Measurements from ENCODE around the gene IMMP2L.

Gene IMMP2L

DNA sequence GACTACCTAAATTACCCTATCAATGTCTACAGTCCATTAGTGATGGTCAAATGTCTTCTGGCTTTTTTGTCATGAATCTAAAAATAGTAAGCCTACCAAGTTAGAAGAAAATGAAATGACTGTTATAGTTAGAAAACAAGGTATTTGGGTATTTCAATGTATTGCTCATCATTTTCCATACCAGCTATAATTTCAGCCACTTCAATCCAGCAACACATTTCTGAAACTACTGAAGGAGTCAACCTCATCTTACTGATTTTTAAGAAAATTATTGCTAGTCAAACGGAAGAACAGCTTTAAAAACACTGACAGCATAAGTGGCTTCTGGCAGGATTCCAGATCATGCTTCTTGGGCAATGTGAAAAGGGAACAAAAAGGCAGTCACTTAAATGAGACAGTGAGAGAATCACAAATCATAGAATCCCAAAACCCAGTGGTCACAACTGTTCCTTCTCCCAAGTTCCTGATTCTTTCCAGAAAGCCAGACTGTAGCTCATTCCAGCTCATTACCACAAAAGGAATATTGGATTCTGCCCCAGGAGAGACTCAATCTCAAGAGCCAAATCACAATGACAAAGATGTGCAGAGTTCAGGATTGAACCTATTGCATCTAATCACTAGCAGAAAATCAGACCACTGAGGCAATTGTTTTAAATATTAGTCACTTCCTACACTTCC, 532.6 kb downstream of the IMMP2L start:
- no peak for DNase-seq (ENCODE audit: low spot score)

DNA sequence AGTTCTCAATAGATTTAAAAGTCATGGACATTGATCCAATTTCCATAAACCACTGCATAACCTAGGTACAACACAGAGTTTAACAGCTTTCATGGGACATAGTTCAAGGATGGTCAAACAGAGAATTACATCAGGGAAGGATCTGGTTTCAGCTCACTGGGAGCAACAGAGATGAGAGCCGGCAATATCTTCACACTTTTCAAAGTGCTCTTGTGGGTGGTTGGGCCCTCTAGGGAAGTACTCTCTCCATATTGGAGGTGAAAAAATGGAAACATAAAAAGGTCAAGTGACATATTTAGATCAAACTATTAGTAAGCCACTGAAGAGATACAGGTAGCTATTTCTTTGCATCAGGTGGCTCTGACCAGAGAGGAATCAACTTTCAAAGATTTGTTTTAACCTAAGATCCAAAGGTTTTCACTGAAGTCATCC, 533.1 kb downstream of the IMMP2L start:
- no peak for DNase-seq (ENCODE audit: low spot score)

DNA sequence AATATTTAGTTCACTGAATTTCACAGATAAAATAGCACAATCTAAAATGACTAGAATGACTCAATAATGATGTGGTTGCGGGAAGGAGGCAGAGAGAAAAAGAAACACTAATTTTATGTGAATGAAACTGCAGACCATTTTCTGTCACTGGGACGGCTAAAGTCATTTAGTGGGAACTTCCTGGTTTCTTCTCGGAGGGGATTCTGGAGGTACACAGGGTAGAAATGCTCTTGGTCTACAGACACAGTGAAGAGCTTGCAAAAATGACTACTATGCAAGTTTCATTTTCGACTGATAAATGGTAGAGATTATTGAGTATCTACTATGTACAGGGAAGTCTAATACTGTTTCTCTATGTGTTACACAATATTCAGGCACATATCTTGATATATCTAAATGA, 534.9 kb downstream of the IMMP2L start:
- no peak for DNase-seq (ENCODE audit: low spot score)

DNA sequence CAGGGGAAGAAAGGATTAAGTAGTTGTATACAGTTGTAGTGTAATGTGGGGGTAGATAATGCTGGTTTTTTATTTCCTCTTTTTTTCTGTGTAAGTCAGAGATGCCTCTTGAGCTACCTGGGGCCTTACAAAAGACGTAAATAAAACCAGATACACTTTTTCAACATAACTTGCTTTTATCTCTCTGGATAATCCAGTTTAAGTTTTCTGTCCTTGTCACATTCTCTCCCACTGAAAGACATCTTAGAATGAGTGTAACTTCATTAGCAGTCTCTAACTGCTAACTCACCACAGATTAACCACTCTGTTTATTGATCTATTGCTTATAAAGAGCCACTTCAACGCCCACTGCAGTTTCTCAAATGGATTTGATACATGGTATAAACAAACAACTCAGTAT, 535.5 kb downstream of the IMMP2L start:
- DNase-seq (ENCODE audit: low spot score), result no peak

DNA sequence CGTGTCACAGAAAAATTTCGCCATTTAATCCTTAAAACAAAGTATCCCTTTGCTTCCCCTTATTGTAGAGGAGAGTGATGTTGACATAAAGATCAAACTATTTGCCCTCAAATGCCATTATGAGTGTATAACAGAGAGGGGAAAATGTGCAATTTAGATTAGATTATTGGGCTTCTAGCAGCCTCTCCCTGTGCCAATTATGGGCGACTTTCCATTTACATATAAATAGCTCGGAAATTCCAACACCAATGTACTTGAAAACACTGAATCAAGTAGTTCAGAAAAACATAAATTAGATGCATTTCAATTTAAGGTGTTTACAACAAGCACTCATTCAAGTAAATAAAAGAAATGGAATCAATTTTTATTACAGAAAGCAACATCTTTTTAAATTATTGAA, 535.9 kb downstream of the IMMP2L start:
- DNase-seq (ENCODE audit: low spot score), result no peak

DNA sequence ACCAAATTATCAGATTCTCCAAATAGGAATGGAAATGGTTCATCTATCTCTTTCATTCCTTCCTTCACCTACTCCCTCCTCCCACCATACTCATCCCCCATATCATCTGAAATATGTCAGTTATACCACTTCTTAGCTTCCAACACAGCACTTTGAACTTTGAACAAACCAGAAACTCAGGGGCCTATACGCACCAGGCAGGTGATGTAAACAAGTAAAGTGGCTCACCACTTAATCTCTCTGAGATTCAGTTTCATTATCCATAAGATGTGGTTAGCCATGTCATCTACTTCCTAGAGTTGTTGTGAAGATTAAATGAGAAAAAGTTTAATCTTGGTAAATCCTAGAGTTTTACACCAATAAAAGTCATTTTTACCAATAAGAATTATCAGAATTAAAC, 537.3 kb downstream of the IMMP2L start:
- no peak for DNase-seq (ENCODE audit: low spot score)

DNA sequence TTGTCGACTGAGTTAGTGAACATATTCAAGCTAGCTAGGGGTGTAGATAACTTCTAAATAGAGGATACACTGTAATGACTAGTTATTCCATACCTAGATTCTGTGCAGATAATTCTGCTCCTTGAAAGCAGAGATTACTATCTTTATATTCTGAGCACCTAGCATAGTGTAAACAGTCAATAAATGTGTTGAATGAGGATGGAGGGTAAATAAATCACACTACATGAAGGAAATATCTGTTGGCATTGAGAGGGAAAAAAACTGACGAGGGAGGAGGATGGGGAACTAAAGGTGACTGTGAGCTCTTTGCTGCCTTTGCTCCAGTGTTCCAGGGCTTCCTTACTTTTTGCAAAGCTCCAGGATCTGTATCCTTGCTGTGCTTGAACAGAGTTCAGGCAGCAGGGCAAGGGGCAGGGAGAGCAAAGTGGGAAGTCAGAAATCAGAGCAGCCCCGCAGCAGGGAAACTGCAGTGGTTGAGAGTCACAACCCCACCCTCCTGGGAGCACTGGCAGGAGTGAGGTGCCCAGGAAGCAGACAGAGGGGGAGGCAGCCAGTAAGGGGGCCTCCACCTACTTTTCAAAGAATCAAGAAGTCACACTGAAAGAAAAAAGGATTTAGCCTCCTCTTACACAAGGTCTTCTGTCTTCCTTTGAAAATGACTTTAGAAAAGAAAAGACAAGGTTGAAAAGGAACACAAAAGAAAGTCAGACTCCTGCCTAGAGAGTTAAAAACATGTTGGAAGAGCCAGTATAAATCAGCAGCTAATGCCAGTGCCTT, 543.1 kb downstream of the IMMP2L start:
- DNase-seq (ENCODE audit: low spot score), result no peak

DNA sequence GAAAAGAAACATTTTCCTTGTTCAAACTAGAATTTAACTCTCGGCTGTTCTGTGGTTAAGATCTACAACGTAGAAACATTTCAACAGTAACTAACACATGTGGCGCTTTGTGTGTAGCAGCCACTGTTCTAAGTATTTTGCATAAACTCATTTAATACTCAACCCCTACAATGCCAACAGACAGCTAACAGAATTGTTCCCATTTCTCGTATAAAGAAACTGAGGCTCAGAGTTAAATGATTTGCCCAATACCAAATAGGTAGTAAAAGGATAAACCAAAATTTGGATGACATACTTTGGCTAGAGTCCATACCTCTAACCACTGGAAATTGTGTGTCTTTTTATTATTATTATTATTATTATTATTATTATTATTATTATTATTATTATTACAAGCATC, 543.8 kb downstream of the IMMP2L start:
- DNase-seq (ENCODE audit: low spot score), result no peak

DNA sequence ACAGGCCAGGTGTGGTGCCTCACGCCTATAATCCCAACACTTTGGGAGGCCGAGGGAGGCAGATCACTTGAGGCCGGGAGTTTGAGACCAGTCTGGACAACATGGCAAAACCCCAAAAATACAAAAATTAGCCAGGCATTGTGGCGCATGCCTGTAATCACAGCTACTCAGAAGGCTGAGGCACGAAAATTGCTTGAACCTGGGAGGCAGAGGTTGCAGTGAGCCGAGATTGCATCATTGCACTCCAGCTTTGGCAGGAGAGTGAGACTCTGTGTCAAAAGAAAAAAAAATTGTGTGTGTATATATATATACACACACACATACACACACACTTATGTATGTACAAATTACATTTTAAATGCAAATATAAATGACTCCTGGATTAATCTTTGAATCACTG, 548.2 kb downstream of the IMMP2L start:
- DNase-seq (ENCODE audit: low spot score), result no peak

DNA sequence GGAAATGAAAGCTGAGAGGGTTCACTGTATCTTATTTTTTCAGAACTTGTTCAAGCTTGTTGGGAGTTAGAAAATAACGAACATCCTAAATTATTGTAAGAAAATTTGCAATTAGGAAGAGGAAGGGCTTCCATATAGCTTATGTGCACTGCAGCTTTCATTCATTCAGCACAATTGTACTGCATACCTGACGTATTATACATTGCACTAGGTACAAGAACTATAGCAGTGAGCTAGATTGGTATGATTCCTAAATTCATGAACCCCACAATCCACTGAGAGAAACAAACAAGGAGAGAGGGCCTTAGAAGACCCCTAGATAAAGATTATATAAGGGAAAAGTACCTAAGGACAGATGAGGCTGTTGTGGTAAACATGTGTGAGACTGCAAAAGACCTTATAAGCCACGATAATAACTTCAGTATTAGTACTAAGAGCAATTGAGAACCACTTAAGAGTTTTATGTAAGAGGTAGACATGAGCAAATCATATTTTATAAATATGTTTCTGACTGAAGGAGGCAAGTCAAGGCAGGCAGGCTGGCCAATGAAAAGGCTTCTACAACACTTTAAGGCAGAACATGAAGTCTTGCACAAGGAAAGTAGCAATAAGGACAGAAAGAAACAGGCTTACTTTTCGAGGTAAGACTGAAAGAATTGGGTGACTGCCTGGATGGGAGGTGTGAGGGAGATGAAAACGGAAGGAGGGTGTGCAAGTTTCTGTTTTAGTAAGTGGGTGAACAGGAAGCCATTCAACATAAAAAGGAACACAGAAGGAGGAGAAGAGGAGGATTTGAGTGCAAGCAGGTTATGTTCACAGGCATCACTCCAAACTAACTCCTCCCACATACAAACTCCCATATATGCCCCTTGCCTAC, 549.3 kb downstream of the IMMP2L start:
- no peak for DNase-seq (ENCODE audit: low spot score)

DNA sequence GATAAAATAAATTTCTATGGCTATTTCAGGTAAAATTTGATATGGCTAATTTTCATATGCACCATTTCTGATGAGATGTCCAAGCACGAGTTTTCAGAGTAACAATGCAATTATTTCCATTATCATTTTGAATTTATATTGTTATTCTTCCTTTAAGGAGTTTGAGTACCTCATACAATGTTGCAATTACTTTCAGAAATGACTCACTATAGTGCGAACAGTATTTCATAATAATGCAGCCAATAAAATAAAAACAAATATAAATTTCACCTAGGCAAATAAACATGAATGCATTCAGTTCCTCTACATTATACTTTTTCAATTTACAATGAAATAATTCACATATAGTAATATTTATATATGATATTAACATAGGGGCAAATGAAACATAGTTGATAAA, 550.1 kb downstream of the IMMP2L start:
- peak; percentile 12 for DNase-seq (ENCODE audit: low spot score)

DNA sequence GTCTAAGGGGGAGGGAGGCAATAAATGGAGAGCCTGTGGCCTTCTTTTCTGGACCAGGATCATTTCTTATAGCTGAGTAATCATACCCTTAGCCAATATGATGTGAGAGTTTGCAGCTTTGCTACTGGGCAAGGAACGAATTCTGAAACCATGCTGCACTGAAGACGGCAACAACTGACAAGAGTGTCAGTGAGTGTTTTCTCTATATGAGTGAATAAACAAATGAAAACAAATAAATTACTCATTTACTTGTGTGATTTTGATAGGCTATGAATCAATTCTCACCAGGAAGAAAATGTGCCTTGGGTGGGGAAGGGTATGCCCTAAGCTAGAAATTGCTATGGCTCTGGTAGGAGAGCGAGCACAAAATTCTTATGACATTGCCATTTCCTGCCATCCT, 550.8 kb downstream of the IMMP2L start:
- no peak for DNase-seq (ENCODE audit: low spot score)

DNA sequence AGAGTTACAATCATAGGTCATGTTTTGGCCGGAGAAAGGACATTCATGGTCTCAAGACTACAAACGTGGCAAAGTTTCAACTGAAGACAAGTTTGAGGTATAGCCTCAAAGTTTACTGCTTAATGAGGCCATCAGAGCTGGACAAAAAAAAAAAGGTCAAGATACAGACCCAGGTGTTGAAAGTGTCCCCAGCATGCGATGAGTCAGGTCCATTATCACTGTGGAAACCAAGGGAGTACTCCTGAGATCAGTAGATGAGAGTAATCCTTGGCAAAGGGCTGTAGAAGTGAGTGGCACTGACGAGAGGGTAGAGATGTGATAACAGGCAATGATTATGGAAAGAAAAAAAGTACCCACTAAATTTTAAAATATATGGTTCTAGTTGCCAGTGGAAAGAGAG, 551.5 kb downstream of the IMMP2L start:
- no peak for DNase-seq (ENCODE audit: low spot score)

DNA sequence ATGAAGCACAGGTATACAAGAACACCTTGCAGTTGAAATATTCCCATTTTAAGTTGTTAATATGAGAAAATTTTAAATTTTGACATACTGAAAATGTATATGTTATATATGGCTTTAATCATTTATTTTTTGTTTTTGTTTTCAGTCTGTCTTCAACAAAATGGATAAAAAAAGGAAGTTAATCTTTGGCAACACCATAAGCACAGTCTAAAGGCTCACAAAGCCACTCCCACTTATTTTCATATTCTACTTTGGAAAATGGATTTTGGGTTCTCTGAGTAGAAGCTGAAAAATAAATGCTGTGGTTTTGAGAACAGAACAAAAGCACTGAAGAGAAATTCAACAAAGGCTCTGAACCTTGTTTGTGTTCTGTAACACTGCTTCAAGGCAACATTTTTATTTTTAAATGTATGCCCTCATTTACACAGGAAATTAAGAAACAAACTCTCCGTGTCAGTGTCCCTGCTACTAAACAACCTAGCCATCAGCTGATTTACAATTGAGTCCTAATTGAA, 552.7 kb downstream of the IMMP2L start:
- DNase-seq (ENCODE audit: low spot score), result no peak

DNA sequence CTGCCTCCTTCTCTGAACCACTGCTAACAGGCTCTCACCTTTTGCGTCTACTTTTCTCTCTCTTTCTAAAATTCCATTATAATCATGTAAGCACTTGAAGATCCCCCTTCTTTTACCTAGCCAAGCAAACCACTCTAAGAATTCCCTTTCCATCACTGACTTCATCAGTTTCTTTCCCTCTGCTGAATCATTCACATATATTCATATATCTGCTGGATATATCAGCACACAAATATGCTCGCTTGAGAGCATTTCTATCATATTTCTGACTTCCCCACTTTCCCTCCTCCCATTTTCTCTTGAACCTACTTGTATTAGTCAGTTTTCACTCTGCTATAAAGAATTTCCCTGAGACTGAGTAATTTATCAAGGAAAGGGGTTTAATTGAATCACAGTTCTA, 555.6 kb downstream of the IMMP2L start:
- no peak for DNase-seq (ENCODE audit: low spot score)

DNA sequence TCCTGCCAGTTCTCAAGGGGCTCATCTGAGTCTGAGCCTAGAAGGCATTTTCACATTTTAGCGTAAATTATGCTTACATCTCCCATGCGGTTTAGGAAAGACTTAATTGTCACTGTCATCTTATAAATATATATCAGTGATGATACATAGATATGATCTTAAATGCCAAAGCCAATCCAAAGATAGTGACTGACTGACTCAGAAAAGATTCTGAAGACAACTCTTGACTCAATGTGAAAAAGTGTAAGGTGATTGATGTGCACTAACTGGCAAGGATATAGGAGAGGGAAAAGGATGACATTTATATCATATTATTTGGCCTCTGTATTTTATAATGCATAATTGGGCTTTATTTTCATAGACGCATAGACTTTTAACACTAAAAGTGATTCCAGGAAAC, 556.3 kb downstream of the IMMP2L start:
- no peak for DNase-seq (ENCODE audit: low spot score)

DNA sequence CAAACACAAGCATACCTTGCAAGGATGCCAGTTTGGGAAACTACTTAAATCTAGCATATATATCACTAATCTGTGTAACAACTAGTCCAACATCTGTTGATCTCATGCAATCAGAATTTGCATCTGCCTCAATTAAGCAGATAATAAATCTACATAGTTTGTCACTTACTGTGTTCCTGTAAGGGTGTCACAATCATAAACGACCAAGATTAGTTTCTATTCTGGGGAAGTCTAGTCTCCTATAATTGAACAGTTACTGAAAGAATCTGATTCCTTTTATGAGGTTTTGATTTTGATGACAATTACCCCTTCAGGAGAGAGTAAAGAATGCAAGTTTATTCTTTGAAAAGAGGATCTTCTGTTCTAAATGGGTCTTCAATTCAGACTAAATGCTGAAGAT, 556.8 kb downstream of the IMMP2L start:
- DNase-seq (ENCODE audit: low spot score), result no peak

DNA sequence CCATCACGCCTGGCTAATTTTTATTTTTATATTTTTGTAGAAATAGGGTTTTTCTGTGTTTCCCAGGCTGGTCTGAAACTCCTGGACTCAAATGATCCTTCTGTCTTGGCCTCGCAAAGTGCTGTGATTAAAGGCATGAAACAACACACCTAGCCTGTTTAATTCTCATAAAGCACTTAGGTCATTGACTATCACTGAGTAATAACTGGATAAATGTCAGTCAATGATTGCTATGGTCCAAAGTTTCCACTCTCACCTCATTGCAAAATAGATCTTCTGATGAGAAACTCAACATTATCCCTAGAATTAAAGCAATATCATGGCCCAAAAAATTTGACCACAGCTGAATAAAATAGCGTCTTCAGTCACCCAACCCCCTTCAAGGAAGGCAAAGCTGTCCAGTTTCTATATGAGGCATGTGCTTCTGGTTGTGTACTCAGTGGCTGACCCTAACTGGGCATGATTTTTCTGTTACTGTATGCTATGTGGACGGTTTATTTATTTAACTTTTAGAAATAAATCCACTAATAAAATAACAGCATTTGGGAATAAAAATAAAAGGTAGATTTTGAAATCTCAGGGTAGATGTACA, 557.9 kb downstream of the IMMP2L start:
- DNase-seq (ENCODE audit: low spot score), result no peak

DNA sequence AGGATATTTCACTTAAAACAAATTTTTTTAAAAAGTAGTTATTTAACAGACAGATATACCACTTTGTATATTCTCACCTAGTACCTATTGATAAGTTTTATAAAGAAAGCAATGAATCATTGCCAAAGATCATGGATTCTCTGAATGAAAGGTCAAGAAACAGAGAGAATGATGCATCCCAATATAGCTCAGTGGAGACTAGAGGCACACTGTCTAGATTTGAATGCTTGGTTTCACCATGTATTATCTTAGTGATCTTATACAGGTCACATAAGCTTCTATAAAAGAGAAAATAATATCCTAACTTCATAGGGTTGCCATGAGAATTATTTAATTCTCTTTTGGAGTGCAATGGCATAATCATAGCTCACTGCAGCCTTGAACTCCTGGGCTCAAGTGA, 558.4 kb downstream of the IMMP2L start:
- no peak for DNase-seq (ENCODE audit: low spot score)

DNA sequence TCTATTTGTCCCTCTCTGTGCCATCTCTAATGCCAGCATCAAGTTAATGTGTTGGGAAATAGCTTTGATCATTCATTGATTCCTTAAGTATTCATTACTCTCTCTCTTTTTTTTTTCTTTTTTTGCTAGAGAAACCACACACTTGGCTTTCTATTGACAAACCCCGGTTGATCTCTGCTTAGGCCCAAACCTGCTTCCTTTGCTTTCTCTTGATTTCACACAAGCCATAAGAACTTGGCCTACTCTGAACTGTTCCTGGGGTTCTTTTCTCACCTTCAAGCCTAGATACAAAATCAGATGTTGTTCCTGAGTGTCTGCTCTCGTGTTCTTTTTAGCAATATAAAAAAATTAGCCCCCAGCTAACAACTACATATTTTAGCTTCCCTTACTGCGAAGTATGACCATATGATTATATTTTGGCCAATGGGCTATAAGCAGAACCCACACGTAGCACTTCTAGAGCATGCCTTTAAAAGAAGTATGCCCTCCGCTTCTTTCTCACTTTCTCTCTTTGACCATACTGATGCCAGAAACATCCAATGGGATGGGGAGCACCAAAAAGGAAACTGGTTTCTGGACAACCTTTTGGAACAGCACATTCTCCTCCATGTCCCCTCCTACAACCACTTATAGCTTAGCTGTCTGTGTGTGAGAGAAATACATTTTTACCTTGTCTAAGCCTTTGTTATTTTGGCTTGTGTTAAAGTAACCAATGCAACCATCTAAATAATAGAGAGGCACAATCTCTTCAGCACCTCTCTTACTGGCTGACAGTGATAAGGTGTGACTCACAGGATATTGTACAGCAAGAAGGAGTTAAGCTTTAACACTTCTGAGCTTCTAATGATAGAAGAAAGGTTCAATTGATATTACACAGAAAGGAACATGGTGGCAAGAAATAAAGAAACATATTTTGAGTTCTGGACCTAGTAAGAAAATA, 568.0 kb downstream of the IMMP2L start:
- no peak for DNase-seq (ENCODE audit: low spot score)

DNA sequence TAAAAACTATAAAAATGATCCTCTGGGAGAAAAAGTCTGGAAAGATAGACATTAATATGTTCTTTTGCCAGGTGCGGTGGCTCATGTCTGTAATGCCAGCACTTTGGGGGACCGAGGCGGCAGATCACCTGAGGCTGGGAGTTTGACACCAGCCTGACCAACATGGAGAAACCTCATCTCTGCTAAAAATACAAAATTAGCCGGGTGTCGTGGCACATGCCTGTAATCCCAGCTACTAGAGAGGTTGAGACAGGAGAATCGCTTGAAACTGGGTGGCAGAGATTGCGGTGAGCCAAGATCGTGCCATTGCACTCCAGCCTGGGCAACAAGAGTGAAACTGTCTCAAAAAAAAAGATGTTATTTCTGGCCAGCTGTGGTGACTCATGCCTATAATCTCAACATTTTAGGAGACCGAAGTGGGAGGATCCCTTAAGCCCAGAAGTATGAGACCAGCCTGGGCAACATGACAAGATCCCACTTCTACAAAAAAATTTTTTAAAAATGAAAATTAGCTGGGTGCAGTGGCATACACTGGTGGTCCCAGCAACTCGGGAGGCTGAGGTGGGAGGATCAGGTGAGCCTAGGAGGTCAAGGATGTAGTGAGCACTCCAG, 573.3 kb downstream of the IMMP2L start:
- no peak for DNase-seq (ENCODE audit: low spot score)
